Measurements from ENCODE around the gene BRS3.

The BRS3 gene

DNA sequence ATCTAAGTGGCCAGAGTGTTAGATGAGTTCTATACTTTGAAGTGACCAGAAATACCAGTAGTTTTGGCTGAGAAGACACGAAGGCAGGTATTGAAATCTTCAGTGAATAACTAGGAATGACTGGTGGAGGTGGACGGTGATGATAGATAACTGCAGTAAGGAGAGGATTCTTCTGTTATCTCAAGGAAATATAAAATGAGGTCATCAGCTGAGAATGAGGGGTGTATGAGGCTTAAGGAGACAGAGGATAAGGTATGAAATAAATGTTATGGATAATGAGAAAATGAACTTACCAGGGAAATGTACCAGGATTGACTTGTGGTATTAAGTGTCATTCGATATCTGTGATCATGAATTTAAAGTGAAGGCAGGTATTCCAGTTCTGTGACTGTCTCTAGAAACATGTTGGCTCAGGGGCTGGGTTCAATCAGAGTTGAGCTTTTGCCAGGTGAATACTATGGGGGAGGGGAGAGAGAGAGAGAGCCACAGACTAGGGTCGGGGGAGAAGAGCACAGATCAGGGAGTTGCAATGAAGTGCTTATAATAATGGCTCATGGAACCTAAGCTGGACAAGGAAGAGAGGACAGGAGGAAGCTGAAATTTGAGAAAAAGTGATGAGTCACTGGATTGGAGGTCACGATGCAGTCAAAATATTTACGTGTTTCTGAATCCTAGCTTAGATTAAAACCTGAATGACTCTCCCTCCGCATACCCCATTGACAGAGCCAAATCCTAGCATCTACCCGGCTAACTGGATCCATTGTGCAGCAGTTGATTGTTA is 37.5 kb upstream of the BRS3 start (continued):
- TF ChIP-seq, protein P1, sequence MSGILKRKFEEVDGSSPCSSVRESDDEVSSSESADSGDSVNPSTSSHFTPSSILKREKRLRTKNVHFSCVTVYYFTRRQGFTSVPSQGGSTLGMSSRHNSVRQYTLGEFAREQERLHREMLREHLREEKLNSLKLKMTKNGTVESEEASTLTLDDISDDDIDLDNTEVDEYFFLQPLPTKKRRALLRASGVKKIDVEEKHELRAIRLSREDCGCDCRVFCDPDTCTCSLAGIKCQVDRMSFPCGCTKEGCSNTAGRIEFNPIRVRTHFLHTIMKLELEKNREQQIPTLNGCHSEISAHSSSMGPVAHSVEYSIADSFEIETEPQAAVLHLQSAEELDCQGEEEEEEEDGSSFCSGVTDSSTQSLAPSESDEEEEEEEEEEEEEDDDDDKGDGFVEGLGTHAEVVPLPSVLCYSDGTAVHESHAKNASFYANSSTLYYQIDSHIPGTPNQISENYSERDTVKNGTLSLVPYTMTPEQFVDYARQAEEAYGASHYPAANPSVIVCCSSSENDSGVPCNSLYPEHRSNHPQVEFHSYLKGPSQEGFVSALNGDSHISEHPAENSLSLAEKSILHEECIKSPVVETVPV (CRISPR knock-in tag; IDR thresholded peaks at IDR 0.05), result no peak
- TF ChIP-seq GLIS3 (CRISPR knock-in tag; IDR thresholded peaks at IDR 0.05) (no peak), ZNF70 (CRISPR knock-in tag; IDR thresholded peaks at IDR 0.05) (no peak), ZC3H10 (CRISPR knock-in tag; IDR thresholded peaks at IDR 0.05) (no peak), TOX (CRISPR knock-in tag; IDR thresholded peaks at IDR 0.05; ENCODE audit: borderline replicate concordance) (no peak)
- TF ChIP-seq, protein P2, sequence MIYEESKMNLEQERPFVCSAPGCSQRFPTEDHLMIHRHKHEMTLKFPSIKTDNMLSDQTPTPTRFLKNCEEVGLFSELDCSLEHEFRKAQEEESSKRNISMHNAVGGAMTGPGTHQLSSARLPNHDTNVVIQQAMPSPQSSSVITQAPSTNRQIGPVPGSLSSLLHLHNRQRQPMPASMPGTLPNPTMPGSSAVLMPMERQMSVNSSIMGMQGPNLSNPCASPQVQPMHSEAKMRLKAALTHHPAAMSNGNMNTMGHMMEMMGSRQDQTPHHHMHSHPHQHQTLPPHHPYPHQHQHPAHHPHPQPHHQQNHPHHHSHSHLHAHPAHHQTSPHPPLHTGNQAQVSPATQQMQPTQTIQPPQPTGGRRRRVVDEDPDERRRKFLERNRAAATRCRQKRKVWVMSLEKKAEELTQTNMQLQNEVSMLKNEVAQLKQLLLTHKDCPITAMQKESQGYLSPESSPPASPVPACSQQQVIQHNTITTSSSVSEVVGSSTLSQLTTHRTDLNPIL (CRISPR knock-in tag; IDR thresholded peaks at IDR 0.05; ENCODE audit: low read depth), result no peak

DNA sequence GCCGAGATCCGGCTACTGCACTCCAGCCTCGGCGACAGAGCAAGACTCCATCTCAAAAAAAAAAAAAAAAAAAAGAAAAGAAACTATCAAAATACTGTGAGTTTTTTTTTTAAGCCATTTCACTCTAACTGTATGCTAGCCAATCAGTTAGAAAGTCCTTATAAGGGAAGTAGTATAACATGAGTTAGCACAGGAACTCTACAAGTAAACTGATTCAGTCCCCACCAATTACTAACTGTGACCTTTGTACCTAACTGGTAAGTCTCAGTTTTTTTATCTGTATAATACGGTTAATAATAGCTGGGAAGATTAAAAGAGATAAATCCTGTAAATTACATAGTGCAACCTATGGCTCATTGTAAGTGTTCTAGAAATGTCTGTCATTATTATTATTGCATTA is 35.1 kb upstream of the BRS3 start:
- TF ChIP-seq BACH2 (CRISPR knock-in tag; IDR thresholded peaks at IDR 0.05; ENCODE audit: borderline replicate concordance), result no peak
- TF ChIP-seq, protein P3, sequence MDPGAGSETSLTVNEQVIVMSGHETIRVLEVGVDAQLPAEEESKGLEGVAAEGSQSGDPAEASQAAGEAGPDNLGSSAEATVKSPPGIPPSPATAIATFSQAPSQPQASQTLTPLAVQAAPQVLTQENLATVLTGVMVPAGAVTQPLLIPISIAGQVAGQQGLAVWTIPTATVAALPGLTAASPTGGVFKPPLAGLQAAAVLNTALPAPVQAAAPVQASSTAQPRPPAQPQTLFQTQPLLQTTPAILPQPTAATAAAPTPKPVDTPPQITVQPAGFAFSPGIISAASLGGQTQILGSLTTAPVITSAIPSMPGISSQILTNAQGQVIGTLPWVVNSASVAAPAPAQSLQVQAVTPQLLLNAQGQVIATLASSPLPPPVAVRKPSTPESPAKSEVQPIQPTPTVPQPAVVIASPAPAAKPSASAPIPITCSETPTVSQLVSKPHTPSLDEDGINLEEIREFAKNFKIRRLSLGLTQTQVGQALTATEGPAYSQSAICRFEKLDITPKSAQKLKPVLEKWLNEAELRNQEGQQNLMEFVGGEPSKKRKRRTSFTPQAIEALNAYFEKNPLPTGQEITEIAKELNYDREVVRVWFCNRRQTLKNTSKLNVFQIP (CRISPR knock-in tag; IDR thresholded peaks at IDR 0.05; ENCODE audit: borderline replicate concordance, low read depth), result no peak
- no peak for TF ChIP-seq TOX (CRISPR knock-in tag; IDR thresholded peaks at IDR 0.05; ENCODE audit: borderline replicate concordance)
- TF ChIP-seq ZFP3 (CRISPR knock-in tag; IDR thresholded peaks at IDR 0.05), result no peak
- TF ChIP-seq ZNF565 (CRISPR knock-in tag; conservative IDR thresholded peaks at IDR 0.05; ENCODE audit: low read depth), result no peak
- no peak for TF ChIP-seq ARNTL (CRISPR knock-in tag; IDR thresholded peaks at IDR 0.05; ENCODE audit: borderline replicate concordance, low read depth)
- no peak for TF ChIP-seq PPARA (CRISPR knock-in tag; IDR thresholded peaks at IDR 0.05; ENCODE audit: borderline replicate concordance)
- TF ChIP-seq GLIS3 (CRISPR knock-in tag; IDR thresholded peaks at IDR 0.05), result no peak
- no peak for TF ChIP-seq TCF4 (CRISPR knock-in tag; IDR thresholded peaks at IDR 0.05; ENCODE audit: borderline replicate concordance)
- no peak for TF ChIP-seq ZNF70 (CRISPR knock-in tag; IDR thresholded peaks at IDR 0.05)
- ATAC-seq, result no peak

DNA sequence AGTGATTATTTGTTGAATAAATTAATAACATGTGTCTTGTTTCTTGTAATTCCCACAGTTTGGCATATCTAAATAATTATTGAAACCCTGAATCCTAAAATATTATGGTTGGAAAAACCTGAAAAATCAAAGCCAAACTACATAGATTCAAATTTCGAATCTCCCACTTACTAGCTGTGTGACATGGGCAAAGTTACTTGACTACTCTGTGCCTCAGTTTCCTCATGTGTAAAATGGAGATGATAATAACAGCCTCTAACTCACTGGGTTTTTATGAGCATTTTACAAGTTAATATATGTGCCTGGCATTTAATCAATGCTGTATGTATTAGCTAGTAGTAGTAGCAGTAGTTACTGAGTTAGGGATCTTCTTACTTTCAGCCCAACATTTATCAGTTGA is 34.6 kb upstream of the BRS3 start:
- no peak for ATAC-seq
- TF ChIP-seq RARB (CRISPR knock-in tag; IDR thresholded peaks at IDR 0.05), result no peak
- no peak for TF ChIP-seq ZC3H10 (CRISPR knock-in tag; IDR thresholded peaks at IDR 0.05)
- TF ChIP-seq TOX (CRISPR knock-in tag; IDR thresholded peaks at IDR 0.05; ENCODE audit: borderline replicate concordance), result no peak
- TF ChIP-seq ZFP30 (CRISPR knock-in tag; IDR thresholded peaks at IDR 0.05), result no peak
- no peak for TF ChIP-seq GLIS3 (CRISPR knock-in tag; IDR thresholded peaks at IDR 0.05)

DNA sequence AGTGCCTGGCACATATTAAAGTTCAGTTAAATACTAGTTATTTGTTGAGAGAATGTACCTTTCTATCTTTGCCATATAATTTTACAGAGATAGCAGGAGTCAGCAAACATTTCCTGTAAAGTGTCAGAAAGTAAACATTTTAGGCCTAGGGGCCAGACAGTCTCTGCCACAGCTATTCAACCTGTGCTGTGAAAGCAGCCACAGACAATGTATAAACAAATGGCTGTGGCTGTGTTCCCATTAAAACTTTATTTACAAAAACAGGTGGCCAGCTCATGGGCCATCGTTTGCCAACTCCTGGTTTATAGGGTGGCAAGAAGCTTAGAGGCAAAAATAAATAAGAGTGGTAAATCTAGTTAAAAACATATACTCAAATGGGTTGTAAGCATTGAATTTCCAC is 34.0 kb upstream of the BRS3 start:
- TF ChIP-seq SNAI2 (CRISPR knock-in tag; IDR thresholded peaks at IDR 0.05) (no peak), TOX (CRISPR knock-in tag; IDR thresholded peaks at IDR 0.05; ENCODE audit: borderline replicate concordance) (no peak), BACH2 (CRISPR knock-in tag; IDR thresholded peaks at IDR 0.05; ENCODE audit: borderline replicate concordance) (no peak), ZFP30 (CRISPR knock-in tag; IDR thresholded peaks at IDR 0.05) (no peak), CSDC2 (CRISPR knock-in tag; IDR thresholded peaks at IDR 0.05) (no peak), ZFP3 (CRISPR knock-in tag; IDR thresholded peaks at IDR 0.05) (no peak), ZNF565 (CRISPR knock-in tag; conservative IDR thresholded peaks at IDR 0.05; ENCODE audit: low read depth) (no peak)
- TF ChIP-seq, protein P4, sequence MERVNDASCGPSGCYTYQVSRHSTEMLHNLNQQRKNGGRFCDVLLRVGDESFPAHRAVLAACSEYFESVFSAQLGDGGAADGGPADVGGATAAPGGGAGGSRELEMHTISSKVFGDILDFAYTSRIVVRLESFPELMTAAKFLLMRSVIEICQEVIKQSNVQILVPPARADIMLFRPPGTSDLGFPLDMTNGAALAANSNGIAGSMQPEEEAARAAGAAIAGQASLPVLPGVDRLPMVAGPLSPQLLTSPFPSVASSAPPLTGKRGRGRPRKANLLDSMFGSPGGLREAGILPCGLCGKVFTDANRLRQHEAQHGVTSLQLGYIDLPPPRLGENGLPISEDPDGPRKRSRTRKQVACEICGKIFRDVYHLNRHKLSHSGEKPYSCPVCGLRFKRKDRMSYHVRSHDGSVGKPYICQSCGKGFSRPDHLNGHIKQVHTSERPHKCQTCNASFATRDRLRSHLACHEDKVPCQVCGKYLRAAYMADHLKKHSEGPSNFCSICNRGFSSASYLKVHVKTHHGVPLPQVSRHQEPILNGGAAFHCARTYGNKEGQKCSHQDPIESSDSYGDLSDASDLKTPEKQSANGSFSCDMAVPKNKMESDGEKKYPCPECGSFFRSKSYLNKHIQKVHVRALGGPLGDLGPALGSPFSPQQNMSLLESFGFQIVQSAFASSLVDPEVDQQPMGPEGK (CRISPR knock-in tag; IDR thresholded peaks at IDR 0.05; ENCODE audit: borderline replicate concordance), result no peak
- TF ChIP-seq, protein P1 (CRISPR knock-in tag; IDR thresholded peaks at IDR 0.05), result no peak
- TF ChIP-seq, protein P5, sequence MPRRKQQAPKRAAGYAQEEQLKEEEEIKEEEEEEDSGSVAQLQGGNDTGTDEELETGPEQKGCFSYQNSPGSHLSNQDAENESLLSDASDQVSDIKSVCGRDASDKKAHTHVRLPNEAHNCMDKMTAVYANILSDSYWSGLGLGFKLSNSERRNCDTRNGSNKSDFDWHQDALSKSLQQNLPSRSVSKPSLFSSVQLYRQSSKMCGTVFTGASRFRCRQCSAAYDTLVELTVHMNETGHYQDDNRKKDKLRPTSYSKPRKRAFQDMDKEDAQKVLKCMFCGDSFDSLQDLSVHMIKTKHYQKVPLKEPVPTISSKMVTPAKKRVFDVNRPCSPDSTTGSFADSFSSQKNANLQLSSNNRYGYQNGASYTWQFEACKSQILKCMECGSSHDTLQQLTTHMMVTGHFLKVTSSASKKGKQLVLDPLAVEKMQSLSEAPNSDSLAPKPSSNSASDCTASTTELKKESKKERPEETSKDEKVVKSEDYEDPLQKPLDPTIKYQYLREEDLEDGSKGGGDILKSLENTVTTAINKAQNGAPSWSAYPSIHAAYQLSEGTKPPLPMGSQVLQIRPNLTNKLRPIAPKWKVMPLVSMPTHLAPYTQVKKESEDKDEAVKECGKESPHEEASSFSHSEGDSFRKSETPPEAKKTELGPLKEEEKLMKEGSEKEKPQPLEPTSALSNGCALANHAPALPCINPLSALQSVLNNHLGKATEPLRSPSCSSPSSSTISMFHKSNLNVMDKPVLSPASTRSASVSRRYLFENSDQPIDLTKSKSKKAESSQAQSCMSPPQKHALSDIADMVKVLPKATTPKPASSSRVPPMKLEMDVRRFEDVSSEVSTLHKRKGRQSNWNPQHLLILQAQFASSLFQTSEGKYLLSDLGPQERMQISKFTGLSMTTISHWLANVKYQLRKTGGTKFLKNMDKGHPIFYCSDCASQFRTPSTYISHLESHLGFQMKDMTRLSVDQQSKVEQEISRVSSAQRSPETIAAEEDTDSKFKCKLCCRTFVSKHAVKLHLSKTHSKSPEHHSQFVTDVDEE (CRISPR knock-in tag; IDR thresholded peaks at IDR 0.05), result no peak
- TF ChIP-seq, protein P2 (CRISPR knock-in tag; IDR thresholded peaks at IDR 0.05; ENCODE audit: low read depth), result no peak
- no peak for ATAC-seq

All from SK-N-SH treated with all-trans-retinoic acid at 6 μM for 48 hours (cell line).